WTC11 (cell line): Measurements from ENCODE around the gene FAM124A.

Source experiments
- CTCF ChIP-seq: fragments of 200-600 bp; IDR thresholded peaks from 2 replicates; pipeline ENCODE4 v1.8.0; 2022; ENCODE audit warnings: antibody characterized with exemption
- FOXJ3 ChIP-seq: sonication (generic); formaldehyde crosslinking; IDR thresholded peaks from 2 replicates; pipeline ENCODE4 v1.9.0; 2021; ENCODE audit warnings: missing genetic modification reagents, mild to moderate bottlenecking, borderline replicate concordance
- MAX ChIP-seq: sonication (generic); formaldehyde crosslinking; IDR thresholded peaks from 2 replicates; pipeline ENCODE4 v1.8.0; 2022; ENCODE audit warnings: mild to moderate bottlenecking, missing genetic modification reagents
- NR3C1 ChIP-seq: sonication (generic); formaldehyde crosslinking; conservative IDR thresholded peaks from 2 replicates; pipeline ENCODE4 v1.8.1; 2023; ENCODE audit warnings: low read depth, mild to moderate bottlenecking, missing genetic modification reagents
- RELA ChIP-seq: sonication (generic); formaldehyde crosslinking; IDR thresholded peaks from 2 replicates; pipeline ENCODE4 v1.8.1; 2022; ENCODE audit warnings: missing genetic modification reagents, mild to moderate bottlenecking, borderline replicate concordance
- TEAD4 ChIP-seq: sonication (generic); formaldehyde crosslinking; IDR thresholded peaks from 2 replicates; pipeline ENCODE4 v1.8.0; 2022; ENCODE audit warnings: mild to moderate bottlenecking, missing genetic modification reagents
- USF2 ChIP-seq: sonication (generic); formaldehyde crosslinking; IDR thresholded peaks from 2 replicates; pipeline ENCODE4 v1.8.1; 2023; ENCODE audit warnings: mild to moderate bottlenecking, missing genetic modification reagents, moderate library complexity

GRCh38 chr13:51286135-51287002, 64.2 kb downstream of the FAM124A start:
- no peak for TF ChIP-seq RELA
- TF ChIP-seq MAX: 0 out of 2 replicates have a peak, but pooled peaks have one; percentile 29
- no peak for TF ChIP-seq USF2 (CRISPR knock-in tag)
- no peak for TF ChIP-seq NR3C1
- no peak for TF ChIP-seq FOXJ3 (CRISPR knock-in tag)
- TF ChIP-seq TEAD4 (CRISPR knock-in tag): no peak
- TF ChIP-seq CTCF: peak; percentile 89
